Measurements from ENCODE around the gene PRKN.

The PRKN gene

DNA sequence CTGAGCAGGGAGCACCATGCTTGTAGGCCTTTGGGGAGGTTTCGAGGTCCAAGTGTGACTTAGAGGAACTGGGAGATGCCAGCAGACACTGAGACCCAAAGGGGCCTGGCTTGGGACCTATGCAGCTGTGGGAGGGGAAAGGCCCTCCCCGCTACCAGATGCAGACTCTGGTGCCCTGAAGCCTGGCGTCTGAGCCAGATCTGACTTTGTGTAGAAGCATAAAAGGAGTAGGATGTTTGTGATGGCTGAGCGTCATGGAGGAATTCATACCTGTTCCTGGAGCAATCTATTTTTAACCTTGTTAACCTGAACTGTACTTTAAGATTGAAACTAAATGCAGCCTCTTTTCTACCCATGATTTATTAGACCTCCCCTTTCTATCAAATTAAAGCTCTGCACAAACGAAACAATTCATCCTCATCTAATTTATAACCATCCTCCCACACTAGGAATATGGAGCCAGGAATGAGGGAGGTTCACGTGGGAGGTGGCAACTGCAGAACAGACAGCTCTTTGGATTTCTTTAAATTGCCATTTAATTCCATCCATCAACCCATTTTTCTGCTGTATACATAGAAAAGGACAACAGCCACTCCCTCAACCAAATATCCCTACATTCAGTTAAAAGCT lies 1281.2 kb downstream of the PRKN start:
- TF ChIP-seq, protein P1, sequence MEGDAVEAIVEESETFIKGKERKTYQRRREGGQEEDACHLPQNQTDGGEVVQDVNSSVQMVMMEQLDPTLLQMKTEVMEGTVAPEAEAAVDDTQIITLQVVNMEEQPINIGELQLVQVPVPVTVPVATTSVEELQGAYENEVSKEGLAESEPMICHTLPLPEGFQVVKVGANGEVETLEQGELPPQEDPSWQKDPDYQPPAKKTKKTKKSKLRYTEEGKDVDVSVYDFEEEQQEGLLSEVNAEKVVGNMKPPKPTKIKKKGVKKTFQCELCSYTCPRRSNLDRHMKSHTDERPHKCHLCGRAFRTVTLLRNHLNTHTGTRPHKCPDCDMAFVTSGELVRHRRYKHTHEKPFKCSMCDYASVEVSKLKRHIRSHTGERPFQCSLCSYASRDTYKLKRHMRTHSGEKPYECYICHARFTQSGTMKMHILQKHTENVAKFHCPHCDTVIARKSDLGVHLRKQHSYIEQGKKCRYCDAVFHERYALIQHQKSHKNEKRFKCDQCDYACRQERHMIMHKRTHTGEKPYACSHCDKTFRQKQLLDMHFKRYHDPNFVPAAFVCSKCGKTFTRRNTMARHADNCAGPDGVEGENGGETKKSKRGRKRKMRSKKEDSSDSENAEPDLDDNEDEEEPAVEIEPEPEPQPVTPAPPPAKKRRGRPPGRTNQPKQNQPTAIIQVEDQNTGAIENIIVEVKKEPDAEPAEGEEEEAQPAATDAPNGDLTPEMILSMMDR (IDR thresholded peaks at IDR 0.05; ENCODE audit: low read length): no peak
- TF ChIP-seq EZH2 (IDR thresholded peaks at IDR 0.05; ENCODE audit: borderline replicate concordance, low read length): no peak
- Histone ChIP-seq H2AFZ (ENCODE audit: low read length) (no peak overlapping the region), H3K4me2 (ENCODE audit: low read length) (no peak overlapping the region)

DNA sequence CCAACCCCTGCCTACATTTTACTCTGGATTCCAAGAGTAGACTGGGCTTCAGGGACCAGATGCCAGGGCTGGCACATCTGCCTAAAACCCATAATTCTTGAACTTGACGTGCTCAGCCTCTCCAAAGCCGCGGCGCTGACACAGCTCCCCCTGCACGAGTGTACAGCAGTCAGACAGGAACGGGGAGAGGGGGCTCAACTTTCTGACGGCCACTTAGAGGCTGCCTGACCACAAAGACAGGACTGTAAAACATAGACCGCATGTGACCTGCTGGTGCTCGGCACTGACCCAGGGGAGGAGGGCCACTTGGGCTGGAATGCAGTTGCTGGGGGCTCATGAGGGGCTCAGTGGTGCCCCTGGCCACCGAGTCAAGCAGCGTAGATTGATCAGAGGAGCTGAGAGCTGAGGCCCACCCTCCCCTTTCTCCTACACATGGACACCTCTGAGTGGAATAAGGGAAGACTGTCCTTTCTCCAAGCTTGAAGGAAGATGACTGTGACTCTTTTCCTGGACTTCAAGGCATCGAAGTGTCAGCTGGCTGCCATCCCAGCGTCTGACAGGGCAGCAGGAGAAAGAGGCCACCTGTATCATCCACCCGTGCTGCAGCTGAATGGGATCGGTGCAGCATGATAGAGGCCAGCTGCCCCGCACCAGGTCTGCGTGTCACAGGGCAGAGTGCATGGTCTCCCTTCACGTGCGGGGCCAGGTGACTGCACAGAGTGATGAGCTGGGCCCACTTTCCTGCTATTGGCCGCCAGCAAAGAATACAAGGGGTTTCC lies 1282.4 kb downstream of the PRKN start:
- Histone ChIP-seq H2AFZ (ENCODE audit: low read length) (no peak overlapping the region), H3K36me3 (ENCODE audit: insufficient read depth, low read length) (no peaks in the 10 kb centered on the region), H3K9me3 (ENCODE audit: low read length) (no peaks in the 10 kb centered on the region), H3K4me2 (ENCODE audit: low read length) (no peak overlapping the region), H3K9me2 (ENCODE audit: low read depth, low read length) (no peaks in the 10 kb centered on the region), H3K79me2 (ENCODE audit: insufficient read depth, low read length) (no peaks in the 10 kb centered on the region), H3K9ac (ENCODE audit: low read length) (no peak overlapping the region), H3F3A (ENCODE audit: insufficient read depth, low read length) (no peaks in the 10 kb centered on the region), H3K27me3 (ENCODE audit: insufficient read depth, low read length) (no peaks in the 10 kb centered on the region), H4K20me1 (ENCODE audit: insufficient read depth, low read length) (no peaks in the 10 kb centered on the region), H3K27ac (ENCODE audit: low read depth, low read length, poor library complexity, severe bottlenecking) (no peak overlapping the region), H3K4me1 (ENCODE audit: insufficient read depth, low read length, severe bottlenecking) (no peaks in the 10 kb centered on the region), H3K4me3 (ENCODE audit: low read depth, low read length, poor library complexity, severe bottlenecking) (no peak overlapping the region)
- no peak for TF ChIP-seq EZH2 (IDR thresholded peaks at IDR 0.05; ENCODE audit: borderline replicate concordance, low read length)
- TF ChIP-seq, protein P1 (IDR thresholded peaks at IDR 0.05; ENCODE audit: low read length): no peak

More for the DNA sequence above, 1281.2 kb downstream of the PRKN start:
- Histone ChIP-seq H3K27ac (ENCODE audit: low read depth, low read length, poor library complexity, severe bottlenecking) (no peak overlapping the region), H3K9ac (ENCODE audit: low read length) (no peak overlapping the region), H3K4me3 (ENCODE audit: low read depth, low read length, poor library complexity, severe bottlenecking) (no peak overlapping the region), H3K9me2 (ENCODE audit: low read depth, low read length) (no peaks in the 10 kb centered on the region), H3K36me3 (ENCODE audit: insufficient read depth, low read length) (no peaks in the 10 kb centered on the region), H3K4me1 (ENCODE audit: insufficient read depth, low read length, severe bottlenecking) (no peaks in the 10 kb centered on the region), H3K9me3 (ENCODE audit: low read length) (no peaks in the 10 kb centered on the region), H4K20me1 (ENCODE audit: insufficient read depth, low read length) (no peaks in the 10 kb centered on the region), H3K27me3 (ENCODE audit: insufficient read depth, low read length) (no peaks in the 10 kb centered on the region), H3F3A (ENCODE audit: insufficient read depth, low read length) (no peaks in the 10 kb centered on the region), H3K79me2 (ENCODE audit: insufficient read depth, low read length) (no peaks in the 10 kb centered on the region)

DNA sequence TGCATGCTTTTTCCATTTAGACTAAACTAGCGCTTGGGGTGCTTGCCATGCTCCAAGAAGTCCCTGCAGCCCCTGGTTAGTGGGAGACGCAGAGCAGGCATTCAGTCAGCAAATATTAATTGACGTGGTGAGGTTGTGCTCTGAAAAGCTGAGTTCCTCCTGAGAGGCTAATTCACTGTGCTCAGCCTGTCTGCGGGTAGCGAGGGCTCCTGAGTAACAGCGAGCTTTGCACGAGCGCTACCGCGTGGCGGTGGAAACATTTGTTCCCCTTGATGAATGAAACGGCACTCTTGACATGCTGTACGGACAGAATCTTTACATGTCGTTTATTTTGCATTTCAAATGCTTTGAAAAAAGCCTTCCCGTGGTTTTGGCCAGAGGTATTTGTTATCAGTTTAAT lies 1283.1 kb downstream of the PRKN start:
- no peaks in the 10 kb centered on the region for H3F3A ChIP-seq (ENCODE audit: insufficient read depth, low read length)
- TF ChIP-seq, protein P1 (IDR thresholded peaks at IDR 0.05; ENCODE audit: low read length): no peak
- no peak for TF ChIP-seq EZH2 (IDR thresholded peaks at IDR 0.05; ENCODE audit: borderline replicate concordance, low read length)
- H3K4me3 ChIP-seq (ENCODE audit: low read depth, low read length, poor library complexity, severe bottlenecking): no peak overlapping the region
- no peak overlapping the region for H3K4me2 ChIP-seq (ENCODE audit: low read length)
- no peaks in the 10 kb centered on the region for H3K9me3 ChIP-seq (ENCODE audit: low read length)
- no peak overlapping the region for H3K27ac ChIP-seq (ENCODE audit: low read depth, low read length, poor library complexity, severe bottlenecking)
- no peak overlapping the region for H2AFZ ChIP-seq (ENCODE audit: low read length)
- no peaks in the 10 kb centered on the region for H4K20me1 ChIP-seq (ENCODE audit: insufficient read depth, low read length)
- H3K79me2 ChIP-seq (ENCODE audit: insufficient read depth, low read length): no peaks in the 10 kb centered on the region
- no peaks in the 10 kb centered on the region for H3K36me3 ChIP-seq (ENCODE audit: insufficient read depth, low read length)
- no peaks in the 10 kb centered on the region for H3K9me2 ChIP-seq (ENCODE audit: low read depth, low read length)
- H3K9ac ChIP-seq (ENCODE audit: low read length): no peak overlapping the region
- no peaks in the 10 kb centered on the region for H3K4me1 ChIP-seq (ENCODE audit: insufficient read depth, low read length, severe bottlenecking)
- H3K27me3 ChIP-seq (ENCODE audit: insufficient read depth, low read length): no peaks in the 10 kb centered on the region

All from OCI-LY1 (cell line).